Endothelial cell of umbilical vein (primary cell): ENCODE results near the gene BLOC1S3. TPM values are rescaled to one million over a fixed set of nuclear protein-coding genes. Genes with fewer than 3 reads are reported as not detected.

ENCODE experiments used
- BruUV-seq: library from RNA; stranded (reverse); fragments of 400-500 nt; replicated peaks from 2 replicates; lab custom pipeline; 2021; lab: Mats Ljungman, UMichigan
- CTCF ChIA-PET: fragments of 300-600, 350-600 bp; sonication (Branson Sonifier 250); formaldehyde crosslinking; loops from one replicate; lab custom pipeline; 2021; ENCODE audit warnings: antibody characterized with exemption, inconsistent platforms; lab: Charles Lee
- POLR2A ChIA-PET: fragments of 300-600, 350-600 bp; sonication (Branson Sonifier 250); formaldehyde crosslinking; loops from one replicate; lab custom pipeline; 2021; ENCODE audit warnings: antibody characterized with exemption, inconsistent platforms; lab: Charles Lee
- DNase-seq: peaks from one replicate; pipeline ENCODE4 v3.0.0-alpha.2; 2011; ENCODE audit warnings: low read depth, low spot score
- FAIRE-seq: peaks from 2 replicates; lab custom pipeline; 2011; peaks lifted over from hg19 to GRCh38; lab: Jason Lieb, UNC
- H2AFZ ChIP-seq: 2 replicates; pipeline ENCODE4 v1.6.0; 2012; ENCODE audit warnings: low read depth, low read length, control low read depth, inconsistent platforms
- H3K27ac ChIP-seq: 2 replicates; pipeline ENCODE4 v1.5.1; 2011; ENCODE audit warnings: low read depth, mild to moderate bottlenecking, control low read depth, low read length, moderate library complexity; ENCODE audit not compliant: insufficient read depth
- H3K27me3 ChIP-seq, 2 experiments: 2 replicates each; pipeline versions ENCODE4 v1.6.0 to v1.6.1; 2011; ENCODE audit warnings: low read length in 2 of 2, mixed read lengths in 1 of 2; ENCODE audit not compliant: control insufficient read depth in 2 of 2, insufficient read depth in 2 of 2
- H3K36me3 ChIP-seq, 2 experiments: 2 replicates in 1 of 2; 3 replicates in 1 of 2; pipeline ENCODE4 v1.5.1; 2011; ENCODE audit warnings: low read length in 2 of 2, mild to moderate bottlenecking in 1 of 2, moderate library complexity in 1 of 2; ENCODE audit not compliant: control insufficient read depth in 2 of 2, insufficient read depth in 2 of 2; ENCODE audit errors: extremely low read depth in 1 of 2
- H3K4me1 ChIP-seq: 3 replicates; pipeline ENCODE4 v1.5.1; 2011; ENCODE audit warnings: mild to moderate bottlenecking, low read length; ENCODE audit not compliant: control insufficient read depth, insufficient read depth; ENCODE audit errors: extremely low read depth
- H3K4me2 ChIP-seq: 2 replicates; pipeline ENCODE4 v1.6.1; 2011; ENCODE audit warnings: low read length, control low read depth, mixed read lengths; ENCODE audit not compliant: insufficient read depth
- H3K4me3 ChIP-seq, 3 experiments: fragments of 200-600 bp in 1 of 3; sonication (generic), shearing (Covaris generic) in 1 of 3; replicated peaks in 1 of 3; 2 replicates each; pipeline ENCODE4 v1.5.1; 2011 to 2016; ENCODE audit warnings: control low read depth in 3 of 3, low read length in 3 of 3, mild to moderate bottlenecking in 2 of 3, inconsistent platforms in 1 of 3, low read depth in 1 of 3, moderate library complexity in 1 of 3; ENCODE audit not compliant: insufficient read depth in 1 of 3
- H3K79me2 ChIP-seq: 2 replicates; pipeline ENCODE4 v1.6.0; 2012; ENCODE audit warnings: low read length, inconsistent platforms; ENCODE audit not compliant: control insufficient read depth, insufficient read depth
- H3K9ac ChIP-seq: replicated peaks from 2 replicates; pipeline ENCODE3; 2011; ENCODE audit warnings: low read length, control low read depth; ENCODE audit not compliant: insufficient read depth; ENCODE audit errors: extremely low read depth
- H3K9me1 ChIP-seq: replicated peaks from 3 replicates; pipeline ENCODE4 v1.6.0; 2011; ENCODE audit warnings: mild to moderate bottlenecking, low read length; ENCODE audit not compliant: control insufficient read depth, insufficient read depth; ENCODE audit errors: extremely low read depth
- H3K9me3 ChIP-seq: replicated peaks from 2 replicates; pipeline ENCODE4 v1.5.1; 2012; ENCODE audit warnings: low read length, inconsistent platforms; ENCODE audit not compliant: control insufficient read depth, insufficient read depth
- H4K20me1 ChIP-seq: replicated peaks from 2 replicates; pipeline ENCODE3; 2011; ENCODE audit warnings: mild to moderate bottlenecking, low read length; ENCODE audit not compliant: control insufficient read depth, insufficient read depth; ENCODE audit errors: extremely low read depth
- GATA2 ChIP-seq: IDR thresholded peaks from 2 replicates; pipeline ENCODE4 v1.7.0; 2011; ENCODE audit warnings: low read depth, mild to moderate bottlenecking, moderate library complexity, mixed read lengths, low read length; ENCODE audit not compliant: insufficient read length, insufficient read depth
- MYC ChIP-seq: IDR thresholded peaks from one replicate; pipeline ENCODE4 v1.6.1; 2011; ENCODE audit warnings: mild to moderate bottlenecking, low read depth, low read length
- POLR2A ChIP-seq: IDR thresholded peaks from 2 replicates; pipeline ENCODE4 v1.6.1; 2012; ENCODE audit warnings: low read depth, mild to moderate bottlenecking, control low read depth, low read length
- POLR2AphosphoS5 ChIP-seq: IDR thresholded peaks from 2 replicates; pipeline ENCODE4 v1.6.1; 2012; ENCODE audit warnings: low read depth, mild to moderate bottlenecking, control low read depth, low read length, moderate library complexity; ENCODE audit not compliant: insufficient read depth
- dilution Hi-C: fragments of 300-500 bp; cut with MboI; formaldehyde crosslinking; loops from one replicate; pipeline ENCODE4 v1.15.0; 2019; ENCODE audit warnings: low sequenced_read_pairs; ENCODE audit not compliant: extremely low pct_ligation_motif_present
- intact Hi-C: fragments of 100-400 bp; cut with micrococcal nuclease; formaldehyde crosslinking; loops from one replicate; pipeline ENCODE4 v1.10.0; 2022
- polyA plus RNA-seq, 4 experiments: library from polyadenylated mRNA; depleted of rRNA in 3 of 4; stranded (reverse) in 3 of 4; unstranded in 1 of 4; fragments of >200 nt; gene quantifications; 2 replicates each; pipeline versions ENCODE4 v1.2.1 to v1.2.3, GENCODE V29; 2011 to 2012; ENCODE audit warnings: missing spikeins in 1 of 4
- total RNA-seq: library from RNA; stranded (reverse); gene quantifications from 2 replicates; pipeline ENCODE4 v1.2.3, GENCODE V29; 2021
- TF ChIP-seq, protein P1 (sequence below): IDR thresholded peaks from 2 replicates; pipeline ENCODE4 v1.6.1; 2011; ENCODE audit not compliant: insufficient read depth, insufficient read length

The BLOC1S3 gene
- total and polyA plus RNA-seq, 2 donors (not counting 3 experiments of a cell fraction or from before 2014, with no cell fraction given): 13.6 to 17.4 TPM

DNA sequence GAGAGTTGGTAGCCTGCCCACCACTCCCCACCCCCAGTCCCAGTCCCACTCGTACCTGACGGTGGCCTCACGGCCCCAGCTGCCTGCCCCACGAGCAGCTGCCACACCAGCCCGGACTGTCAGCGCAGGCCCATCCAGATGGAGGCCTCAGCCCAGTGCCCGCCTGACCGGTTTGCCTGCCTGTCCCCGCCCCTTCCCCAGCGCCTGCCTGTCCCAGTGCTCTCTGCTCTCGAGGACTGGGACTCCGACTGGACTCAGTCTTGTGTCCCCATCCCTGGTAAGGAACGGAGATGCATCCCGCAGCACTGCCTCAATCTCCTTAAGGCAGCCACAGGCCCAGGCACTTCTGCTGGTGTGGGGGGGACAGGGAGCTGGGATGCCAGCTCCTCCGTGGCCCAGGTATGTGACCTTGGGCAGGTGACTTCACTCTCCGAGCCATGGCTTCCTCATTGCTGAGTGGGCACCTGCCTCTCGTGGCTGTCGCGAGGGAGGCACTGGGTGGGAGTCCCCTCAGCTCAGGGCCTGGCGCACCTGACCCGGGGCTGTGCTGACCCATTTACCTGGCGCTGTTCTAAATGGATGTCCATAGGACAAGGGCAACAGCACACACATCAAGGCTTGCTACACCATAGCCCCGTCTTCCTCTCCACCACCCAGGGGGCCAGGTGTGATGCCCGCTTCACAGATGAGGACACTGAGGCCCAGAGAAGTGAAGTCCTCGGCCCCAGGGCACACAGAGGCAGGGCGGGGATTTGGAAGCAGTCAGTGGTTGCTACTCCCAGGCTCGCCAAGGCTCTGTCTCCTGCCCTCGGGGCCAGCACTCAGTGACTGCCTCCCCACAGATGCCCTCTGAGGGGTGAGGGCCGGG, 17.5 kb upstream of the BLOC1S3 start, which contains the start of gene NKPD1:
Gene NKPD1 (minus strand): TSS at position 113 of the 868 bp plus-strand sequence. CDS start 832 bp downstream, outside the sequence.
- no peak within 1 kb of the TSS for H3K4me2 ChIP-seq
- no peaks in the 10 kb centered on the region for H3K79me2 ChIP-seq
- no peak within 1 kb of the TSS for H3K4me3 ChIP-seq
- H3K4me1 ChIP-seq: peaks cover 6% of the 10 kb centered on the region
- dilution Hi-C loops (no loop called here), intact Hi-C loops (no loop called here)
- H3K9me3 ChIP-seq: no peaks in the 10 kb centered on the region
- no peak within 1 kb of the TSS for H2AFZ ChIP-seq
- no TSS peak for BruUV-seq
- ChIA-PET CTCF (interaction anchor here (1.0 to 1.3 kb wide), 4 partner anchors 17 to 178 kb away, joined by 3 to 4 read pairs (median 4); partner anchors contain the start of genes BLOC1S3 and TRAPPC6A), POLR2A (no interaction called here)
- DNase-seq: no peak
- H3K9ac ChIP-seq: no peak within 1 kb of the TSS
- no peaks in the 10 kb centered on the region for H3K36me3 ChIP-seq
- H3K27me3 ChIP-seq: no peaks in the 10 kb centered on the region
- H3K9me1 ChIP-seq: no peaks in the 10 kb centered on the region
- TF ChIP-seq POLR2AphosphoS5 (no peak), MYC (no peak), POLR2A (no peak), GATA2 (no peak)
- TF ChIP-seq, protein P1, sequence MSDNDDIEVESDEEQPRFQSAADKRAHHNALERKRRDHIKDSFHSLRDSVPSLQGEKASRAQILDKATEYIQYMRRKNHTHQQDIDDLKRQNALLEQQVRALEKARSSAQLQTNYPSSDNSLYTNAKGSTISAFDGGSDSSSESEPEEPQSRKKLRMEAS: no peak
- H4K20me1 ChIP-seq: no peaks in the 10 kb centered on the region
- FAIRE-seq: no peak
- no peak within 1 kb of the TSS for H3K27ac ChIP-seq
